GM12801 (cell line): ENCODE data around the gene RAI14.

ENCODE experiments used
- TF ChIP-seq, protein P1 (sequence below): IDR thresholded peaks from one replicate; pipeline ENCODE4 v1.5.1; 2011; ENCODE audit warnings: control low read depth; ENCODE audit not compliant: insufficient read length; ENCODE audit errors: extremely low read depth

The RAI14 gene

DNA sequence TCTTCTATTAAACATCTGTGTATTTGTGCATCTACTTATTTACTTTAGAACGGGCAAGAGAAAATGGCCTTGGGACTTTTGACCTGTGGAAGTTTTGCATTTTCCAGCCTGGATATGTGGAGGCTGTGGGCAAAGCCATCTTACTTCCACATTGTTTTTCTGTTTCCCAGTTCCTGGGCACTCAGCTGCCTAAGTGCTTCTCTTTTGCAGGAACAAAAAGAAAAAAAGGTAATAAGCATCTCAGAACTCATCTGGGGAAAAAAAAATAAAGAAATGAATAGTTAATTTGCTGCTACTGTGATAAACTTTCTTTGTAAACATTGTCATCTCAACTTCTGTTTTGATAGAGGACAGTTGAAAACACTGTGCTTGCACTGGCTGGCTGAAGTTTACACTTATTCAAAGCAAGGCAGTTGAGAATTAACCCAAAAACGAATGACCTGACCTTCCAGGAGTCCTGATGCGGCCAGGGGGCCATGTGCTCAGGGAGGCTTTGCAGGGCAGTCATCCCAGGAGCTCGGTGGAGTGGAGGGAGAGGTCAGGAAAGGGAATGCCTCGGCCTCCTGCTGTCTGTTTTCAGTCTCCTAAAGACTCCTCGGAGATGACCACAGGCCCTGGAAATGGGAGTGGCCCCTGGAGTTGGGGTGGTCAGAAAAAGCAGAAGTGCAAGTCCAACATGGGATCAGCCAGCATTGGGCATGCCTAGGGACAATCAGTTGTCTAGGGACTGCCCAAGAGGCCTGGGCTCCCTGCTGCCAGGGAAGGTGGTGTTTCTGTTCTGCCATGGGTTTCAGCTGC lies 75.5 kb downstream of the RAI14 start:
- TF ChIP-seq, protein P1, sequence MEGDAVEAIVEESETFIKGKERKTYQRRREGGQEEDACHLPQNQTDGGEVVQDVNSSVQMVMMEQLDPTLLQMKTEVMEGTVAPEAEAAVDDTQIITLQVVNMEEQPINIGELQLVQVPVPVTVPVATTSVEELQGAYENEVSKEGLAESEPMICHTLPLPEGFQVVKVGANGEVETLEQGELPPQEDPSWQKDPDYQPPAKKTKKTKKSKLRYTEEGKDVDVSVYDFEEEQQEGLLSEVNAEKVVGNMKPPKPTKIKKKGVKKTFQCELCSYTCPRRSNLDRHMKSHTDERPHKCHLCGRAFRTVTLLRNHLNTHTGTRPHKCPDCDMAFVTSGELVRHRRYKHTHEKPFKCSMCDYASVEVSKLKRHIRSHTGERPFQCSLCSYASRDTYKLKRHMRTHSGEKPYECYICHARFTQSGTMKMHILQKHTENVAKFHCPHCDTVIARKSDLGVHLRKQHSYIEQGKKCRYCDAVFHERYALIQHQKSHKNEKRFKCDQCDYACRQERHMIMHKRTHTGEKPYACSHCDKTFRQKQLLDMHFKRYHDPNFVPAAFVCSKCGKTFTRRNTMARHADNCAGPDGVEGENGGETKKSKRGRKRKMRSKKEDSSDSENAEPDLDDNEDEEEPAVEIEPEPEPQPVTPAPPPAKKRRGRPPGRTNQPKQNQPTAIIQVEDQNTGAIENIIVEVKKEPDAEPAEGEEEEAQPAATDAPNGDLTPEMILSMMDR = no peak

- TF ChIP-seq, protein P1 = no peak
Measured at GRCh38 chr5:34734326-34734725, 78.2 kb downstream of the RAI14 start.

DNA sequence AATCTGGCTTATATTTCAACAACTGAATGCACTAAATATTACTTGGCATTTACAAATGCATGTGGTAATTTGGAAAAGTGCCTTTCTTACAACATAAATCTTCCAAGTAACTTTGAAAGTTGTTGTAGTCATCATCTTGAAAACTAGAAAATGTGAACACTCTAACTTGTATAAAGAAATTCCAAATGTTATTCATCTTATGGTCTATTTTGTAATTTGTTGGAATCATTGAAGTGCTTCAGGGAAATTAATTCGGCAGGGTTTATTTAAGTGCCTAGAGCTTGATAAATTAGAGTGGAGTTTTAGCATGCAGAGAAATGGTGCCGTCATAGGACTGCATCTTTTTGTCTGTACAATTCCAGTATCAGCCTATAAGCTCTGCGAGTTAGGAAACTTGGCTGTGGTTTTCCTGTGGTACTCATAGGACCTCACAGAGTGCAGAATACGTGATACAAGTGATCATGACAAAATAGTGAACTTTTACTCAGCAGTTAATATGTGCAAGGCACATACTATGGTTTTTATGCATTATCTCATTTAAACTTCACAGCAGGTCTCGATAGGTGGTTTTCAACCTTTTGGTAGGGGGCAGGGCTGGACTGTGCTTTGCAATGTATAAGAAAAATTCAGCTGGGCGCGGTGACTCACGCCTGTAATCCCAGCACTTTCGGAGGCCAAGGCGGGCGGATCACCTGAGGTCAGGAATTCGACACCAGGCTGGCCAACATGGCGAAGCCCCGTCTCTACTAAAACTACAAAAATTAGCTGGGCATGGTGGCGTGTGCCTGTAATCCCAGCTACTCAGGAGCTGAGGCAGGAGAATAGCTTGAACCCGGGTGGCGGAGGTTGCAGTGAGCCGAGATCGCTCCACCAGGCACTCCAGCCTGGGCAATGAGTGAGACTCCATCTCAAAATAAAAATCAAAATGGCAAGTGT lies 79.6 kb downstream of the RAI14 start:
- TF ChIP-seq, protein P1 = no peak

DNA sequence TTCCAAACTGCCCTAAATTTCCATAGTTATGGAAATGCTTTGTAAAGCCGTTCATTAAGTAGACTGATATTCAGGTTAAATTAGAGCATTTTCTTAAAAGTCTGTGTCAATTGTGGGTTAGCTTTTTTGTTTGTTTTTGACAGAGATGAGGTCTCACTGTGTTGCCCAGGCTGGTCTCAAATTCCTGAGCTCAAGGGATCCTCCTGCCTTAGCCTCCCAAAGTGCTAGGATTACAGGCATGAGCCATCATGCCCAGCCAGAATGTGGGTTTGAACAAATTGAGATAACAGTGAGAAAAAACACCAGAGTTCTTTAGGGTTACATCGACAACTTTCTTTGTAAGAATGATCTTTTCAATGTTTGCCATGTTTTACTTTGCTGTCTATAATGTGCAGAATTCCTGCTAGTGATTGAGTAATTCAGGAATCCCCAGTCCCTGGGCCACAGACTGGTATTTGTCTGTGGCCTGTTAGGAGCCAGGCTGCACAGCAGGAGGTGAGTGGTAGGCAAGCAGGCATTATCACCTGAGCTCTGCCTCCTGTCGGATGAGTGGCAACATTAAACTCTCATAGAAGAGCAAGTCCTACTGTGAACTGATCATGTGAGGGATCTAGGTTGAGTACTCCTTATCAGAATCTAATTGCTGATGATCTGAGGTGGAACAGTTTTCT lies 80.5 kb downstream of the RAI14 start:
- TF ChIP-seq, protein P1 = no peak

DNA sequence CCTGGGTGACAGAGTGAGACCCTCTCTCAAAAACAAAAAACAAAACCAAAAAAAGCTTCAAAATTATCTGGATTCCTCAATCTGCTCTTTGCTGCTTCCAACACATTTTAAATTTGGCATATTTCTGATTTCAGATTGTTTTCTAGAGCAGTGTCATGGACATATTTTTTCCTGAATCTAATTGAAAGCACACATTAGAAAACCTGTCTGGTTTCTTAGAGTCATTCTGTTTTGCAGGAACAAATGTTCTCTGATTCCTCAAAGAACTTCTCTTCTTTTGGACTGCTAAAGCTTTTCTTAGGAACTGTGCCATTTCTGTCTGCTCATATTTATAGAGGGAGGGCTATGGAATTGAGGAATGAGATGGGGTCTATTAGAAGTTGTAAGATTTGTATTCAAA lies 81.6 kb downstream of the RAI14 start:
- TF ChIP-seq, protein P1 = no peak

DNA sequence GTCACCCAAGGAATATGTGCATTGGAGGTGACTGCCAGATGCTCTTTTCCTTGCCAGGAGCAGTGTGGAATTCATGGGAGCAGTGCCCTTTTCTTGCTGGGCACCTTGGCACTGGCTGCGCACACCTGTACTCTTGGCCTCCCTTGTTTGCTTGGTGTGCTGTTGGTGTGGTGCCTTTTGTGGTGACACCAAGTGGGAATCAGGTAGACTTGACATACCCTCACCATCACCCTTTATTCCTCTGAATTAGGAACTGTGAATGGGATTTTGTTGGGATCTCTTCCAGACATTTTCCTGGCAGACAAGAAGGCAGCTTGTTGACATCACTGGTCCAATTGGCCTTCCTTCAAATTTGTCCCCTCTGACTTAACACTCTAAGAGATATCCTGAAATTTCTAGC lies 82.3 kb downstream of the RAI14 start:
- TF ChIP-seq, protein P1 = no peak

- TF ChIP-seq, protein P1 = no peak
Measured at GRCh38 chr5:34740389-34740806, 84.3 kb downstream of the RAI14 start.
